IPS-18c (cell line): ENCODE data around the gene GJA3.

Source experiments
- H3K4me3 ChIP-seq: 2 replicates; pipeline ENCODE4 v1.7.0; 2013; ENCODE audit warnings: low read depth, mild to moderate bottlenecking, low read length, moderate library complexity; ENCODE audit not compliant: insufficient read depth
- H3K9me3 ChIP-seq: one replicate; pipeline ENCODE4 v1.6.1; 2013; ENCODE audit warnings: mild to moderate bottlenecking, low read length, moderate library complexity; ENCODE audit not compliant: control insufficient read depth, insufficient read depth

The GJA3 gene

GRCh38 chr13:20188667-20189553 is 28.1 kb upstream of the GJA3 start:
- Histone ChIP-seq H3K4me3 (no peak overlapping the region), H3K9me3 (no peaks in the 10 kb centered on the region)

GRCh38 chr13:20186771-20187170 is 25.9 kb upstream of the GJA3 start:
- no peaks in the 10 kb centered on the region for H3K9me3 ChIP-seq
- no peak overlapping the region for H3K4me3 ChIP-seq

- H3K4me3 ChIP-seq: no peak overlapping the region
Measured at GRCh38 chr13:20185366-20186056, 24.7 kb upstream of the GJA3 start.

GRCh38 chr13:20182231-20182846 is 21.5 kb upstream of the GJA3 start:
- Histone ChIP-seq H3K9me3 (no peaks in the 10 kb centered on the region), H3K4me3 (no peak overlapping the region)

More at GRCh38 chr13:20185366-20186056, 24.7 kb upstream of the GJA3 start:
- H3K9me3 ChIP-seq: no peaks in the 10 kb centered on the region

- no peaks in the 10 kb centered on the region for H3K9me3 ChIP-seq
Measured at GRCh38 chr13:20181188-20181587, 20.3 kb upstream of the GJA3 start.

GRCh38 chr13:20178156-20178555 is 17.3 kb upstream of the GJA3 start:
- H3K9me3 ChIP-seq: no peaks in the 10 kb centered on the region
- H3K4me3 ChIP-seq: no peak overlapping the region

More at GRCh38 chr13:20181188-20181587, 20.3 kb upstream of the GJA3 start:
- H3K4me3 ChIP-seq: no peak overlapping the region

- Histone ChIP-seq H3K4me3 (no peak overlapping the region), H3K9me3 (no peaks in the 10 kb centered on the region)
Measured at GRCh38 chr13:20177049-20177831, 16.4 kb upstream of the GJA3 start.

GRCh38 chr13:20175907-20176652 is 15.2 kb upstream of the GJA3 start:
- H3K4me3 ChIP-seq: no peak overlapping the region
- no peaks in the 10 kb centered on the region for H3K9me3 ChIP-seq

GRCh38 chr13:20175406-20175794 is 14.5 kb upstream of the GJA3 start:
- Histone ChIP-seq H3K4me3 (no peak overlapping the region), H3K9me3 (no peaks in the 10 kb centered on the region)

- no peak overlapping the region for H3K4me3 ChIP-seq
- H3K9me3 ChIP-seq: no peaks in the 10 kb centered on the region
Measured at GRCh38 chr13:20174656-20175405, 14.0 kb upstream of the GJA3 start.

- H3K4me3 ChIP-seq: no peak overlapping the region
- no peaks in the 10 kb centered on the region for H3K9me3 ChIP-seq
Measured at GRCh38 chr13:20173116-20173746, 12.4 kb upstream of the GJA3 start.

- Histone ChIP-seq H3K9me3 (no peaks in the 10 kb centered on the region), H3K4me3 (no peak overlapping the region)
Measured at GRCh38 chr13:20171364-20171763, 10.5 kb upstream of the GJA3 start.

GRCh38 chr13:20170921-20171320 is 10.1 kb upstream of the GJA3 start:
- Histone ChIP-seq H3K4me3 (no peak overlapping the region), H3K9me3 (no peaks in the 10 kb centered on the region)

GRCh38 chr13:20168396-20168795 is 7.5 kb upstream of the GJA3 start:
- no peak overlapping the region for H3K4me3 ChIP-seq
- H3K9me3 ChIP-seq: no peaks in the 10 kb centered on the region

- no peaks in the 10 kb centered on the region for H3K9me3 ChIP-seq
- H3K4me3 ChIP-seq: no peak overlapping the region
Measured at GRCh38 chr13:20165417-20166257, 4.8 kb upstream of the GJA3 start.
